ENCODE measurements around the gene POLRMT.
"Not testable (repeated sequence)": the region's sequence is repeated elsewhere in the genome, so short reads cannot be mapped to it uniquely, and the experiment has no call there.

The POLRMT gene

DNA sequence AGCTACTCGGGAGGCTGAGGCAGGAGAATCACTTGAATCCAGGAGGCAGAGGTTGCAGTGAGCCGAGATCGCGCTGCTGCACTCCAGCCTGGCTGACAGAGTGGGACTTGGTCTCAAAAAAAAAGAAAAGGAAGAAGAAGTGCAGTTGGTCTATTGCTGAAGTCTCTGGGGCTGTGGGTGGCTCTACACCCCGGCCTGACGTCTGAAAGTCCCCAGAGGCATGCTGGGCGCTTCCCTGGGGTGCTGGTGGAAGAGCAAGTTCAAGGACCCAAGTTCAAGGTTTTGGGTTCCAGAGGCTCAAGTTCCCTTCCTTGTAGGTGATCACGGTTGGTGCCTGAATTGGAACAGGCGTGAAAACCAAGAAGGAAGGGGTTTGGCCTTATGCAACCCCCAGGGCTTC lies 39.8 kb downstream of the POLRMT start:
- no peak for DNase-seq (ENCODE audit: low read depth in 2 of 2)

DNA sequence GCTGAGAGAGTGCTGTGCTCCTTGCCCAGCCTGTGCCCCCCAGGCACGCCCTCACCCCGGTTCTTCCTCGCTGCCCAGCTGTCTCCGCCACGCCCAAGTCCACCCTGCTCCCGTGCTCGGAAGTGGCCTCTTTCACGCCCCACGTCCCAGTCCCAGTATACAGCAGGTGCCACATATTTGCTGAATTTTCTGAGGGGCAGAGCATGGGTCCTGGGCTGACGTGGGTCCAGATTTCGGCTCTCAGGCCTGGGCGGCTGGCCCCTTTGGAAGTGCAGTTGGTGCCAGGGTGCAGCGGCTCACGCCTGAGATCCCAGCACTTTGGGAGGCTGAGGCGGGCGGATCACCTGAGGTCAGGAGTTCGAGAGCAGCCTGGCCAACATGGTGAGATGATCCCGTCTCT lies 40.3 kb downstream of the POLRMT start:
- DNase-seq (ENCODE audit: low read depth in 2 of 2): no peak

DNA sequence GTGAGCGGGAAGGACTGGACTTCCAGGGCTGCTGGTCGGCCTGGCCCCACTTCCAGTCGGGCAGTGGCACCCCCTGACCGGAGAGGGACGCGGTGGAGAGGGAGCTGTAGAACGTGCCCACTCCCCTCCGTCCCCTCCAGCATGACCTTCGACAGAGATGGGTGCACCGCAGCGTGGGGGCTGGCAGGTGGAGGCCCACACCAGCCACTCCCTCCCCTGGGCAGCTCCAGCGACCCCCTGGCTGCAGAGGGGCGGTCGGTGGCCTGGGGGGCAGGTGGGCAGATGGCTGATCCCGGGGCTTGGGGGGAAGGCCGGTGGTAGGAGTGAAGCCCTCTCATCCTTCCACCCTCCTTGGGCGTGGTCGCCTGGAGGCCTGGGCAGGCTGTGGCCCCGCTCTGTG lies 41.2 kb downstream of the POLRMT start:
- DNase-seq (ENCODE audit: low read depth in 2 of 2): no peak

DNA sequence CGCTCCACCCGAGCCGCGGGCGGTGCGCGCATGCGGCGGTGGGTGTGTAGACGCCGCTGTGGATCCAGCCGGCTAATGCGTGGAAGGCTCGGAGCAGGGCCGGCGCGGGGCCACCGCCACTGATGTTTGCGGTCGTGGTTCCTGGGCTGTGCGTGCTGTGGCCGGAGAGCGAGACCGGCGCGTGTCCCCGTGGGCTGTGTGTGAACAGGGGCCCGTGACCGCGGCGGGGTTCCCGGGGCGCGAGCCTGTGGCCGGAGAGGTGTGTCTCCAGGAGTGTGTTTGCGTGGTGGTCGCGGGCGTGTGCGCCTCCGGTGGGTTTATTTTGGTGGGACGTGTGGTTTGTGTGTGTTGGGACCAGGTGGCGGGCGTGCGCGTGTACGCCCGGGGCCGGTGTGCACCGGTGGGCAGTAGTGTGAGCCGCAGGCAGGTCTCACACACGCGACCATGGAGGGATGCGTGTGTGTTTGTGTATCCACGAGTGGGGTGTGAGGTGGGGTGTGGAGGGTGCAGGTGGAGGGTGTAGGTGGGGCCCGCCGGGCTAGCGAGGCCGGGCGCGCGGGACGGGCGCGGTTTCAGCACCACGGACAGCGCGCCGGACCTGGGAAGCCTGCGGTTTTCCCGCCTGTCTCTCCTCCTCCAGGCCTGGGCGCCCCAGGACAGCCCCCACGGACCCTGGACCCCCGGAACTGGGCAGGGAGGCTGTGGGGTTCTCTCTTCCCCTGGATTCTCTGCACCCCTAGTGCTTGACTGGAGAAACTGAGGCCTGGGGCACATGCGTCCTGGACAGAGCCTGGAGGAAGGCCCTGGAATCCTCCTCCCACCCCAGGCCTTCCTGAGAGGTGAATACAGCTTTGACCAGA lies 42.0 kb downstream of the POLRMT start:
- no peak for DNase-seq (ENCODE audit: low read depth in 2 of 2)

DNA sequence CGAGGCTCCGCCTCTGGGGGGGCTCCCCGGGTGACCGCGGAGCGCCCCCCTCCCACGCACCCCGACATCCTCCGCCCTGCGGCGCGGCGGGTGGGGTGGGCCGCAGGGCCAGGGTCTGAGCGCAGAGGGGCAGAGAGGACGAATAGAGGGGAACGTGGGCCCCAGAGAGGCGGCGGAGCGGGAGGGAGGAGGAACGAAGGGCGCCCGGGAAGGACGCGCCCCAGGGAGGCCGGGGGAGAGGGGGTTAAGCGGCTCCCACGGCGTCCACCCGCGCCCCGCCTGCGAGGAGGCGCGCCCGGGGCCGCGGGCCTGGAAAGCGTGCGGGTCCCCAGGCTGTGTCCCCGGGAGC lies 42.6 kb downstream of the POLRMT start:
- DNase-seq (ENCODE audit: low read depth in 2 of 2): no peak

DNA sequence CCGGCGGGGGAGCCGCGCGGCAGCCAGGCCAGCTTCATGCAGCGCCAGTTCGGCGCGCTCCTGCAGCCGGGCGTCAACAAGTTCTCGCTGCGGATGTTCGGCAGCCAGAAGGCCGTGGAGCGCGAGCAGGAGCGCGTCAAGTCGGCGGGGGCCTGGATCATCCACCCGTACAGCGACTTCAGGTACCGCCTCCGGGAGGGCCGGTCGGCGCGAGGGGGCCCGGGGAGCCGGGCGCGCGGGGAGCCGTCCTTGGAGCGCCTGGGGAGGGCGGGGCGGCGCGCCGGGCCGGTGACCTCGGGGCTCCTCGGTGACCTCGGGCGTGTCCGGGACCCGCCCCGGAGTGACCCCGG lies 43.0 kb downstream of the POLRMT start:
- DNase-seq (ENCODE audit: low read depth in 2 of 2): no peak

DNA sequence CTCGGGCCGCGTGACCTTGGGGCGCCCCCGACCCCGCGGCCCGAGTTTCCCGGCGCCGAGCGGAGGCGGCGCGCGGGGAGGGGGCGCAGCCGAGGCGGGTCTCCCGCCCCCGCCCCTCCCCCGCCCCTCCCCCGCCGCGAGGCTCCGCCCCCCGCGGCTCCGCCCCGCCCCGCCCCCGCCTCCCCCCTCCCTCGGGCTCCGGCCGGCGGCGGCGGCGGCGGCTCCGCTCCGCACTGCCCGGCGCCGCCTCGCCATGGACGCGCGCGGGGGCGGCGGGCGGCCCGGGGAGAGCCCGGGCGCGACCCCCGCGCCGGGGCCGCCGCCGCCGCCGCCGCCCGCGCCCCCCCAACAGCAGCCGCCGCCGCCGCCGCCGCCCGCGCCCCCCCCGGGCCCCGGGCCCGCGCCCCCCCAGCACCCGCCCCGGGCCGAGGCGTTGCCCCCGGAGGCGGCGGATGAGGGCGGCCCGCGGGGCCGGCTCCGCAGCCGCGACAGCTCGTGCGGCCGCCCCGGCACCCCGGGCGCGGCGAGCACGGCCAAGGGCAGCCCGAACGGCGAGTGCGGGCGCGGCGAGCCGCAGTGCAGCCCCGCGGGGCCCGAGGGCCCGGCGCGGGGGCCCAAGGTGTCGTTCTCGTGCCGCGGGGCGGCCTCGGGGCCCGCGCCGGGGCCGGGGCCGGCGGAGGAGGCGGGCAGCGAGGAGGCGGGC lies 43.5 kb downstream of the POLRMT start, which contains the start of gene HCN2:
Gene HCN2 (plus strand): TSS at position 189 of the 703 bp plus-strand sequence. CDS start 65 bp downstream, at position 254.
- DNase-seq (ENCODE audit: low read depth in 2 of 2): no peak

DNA sequence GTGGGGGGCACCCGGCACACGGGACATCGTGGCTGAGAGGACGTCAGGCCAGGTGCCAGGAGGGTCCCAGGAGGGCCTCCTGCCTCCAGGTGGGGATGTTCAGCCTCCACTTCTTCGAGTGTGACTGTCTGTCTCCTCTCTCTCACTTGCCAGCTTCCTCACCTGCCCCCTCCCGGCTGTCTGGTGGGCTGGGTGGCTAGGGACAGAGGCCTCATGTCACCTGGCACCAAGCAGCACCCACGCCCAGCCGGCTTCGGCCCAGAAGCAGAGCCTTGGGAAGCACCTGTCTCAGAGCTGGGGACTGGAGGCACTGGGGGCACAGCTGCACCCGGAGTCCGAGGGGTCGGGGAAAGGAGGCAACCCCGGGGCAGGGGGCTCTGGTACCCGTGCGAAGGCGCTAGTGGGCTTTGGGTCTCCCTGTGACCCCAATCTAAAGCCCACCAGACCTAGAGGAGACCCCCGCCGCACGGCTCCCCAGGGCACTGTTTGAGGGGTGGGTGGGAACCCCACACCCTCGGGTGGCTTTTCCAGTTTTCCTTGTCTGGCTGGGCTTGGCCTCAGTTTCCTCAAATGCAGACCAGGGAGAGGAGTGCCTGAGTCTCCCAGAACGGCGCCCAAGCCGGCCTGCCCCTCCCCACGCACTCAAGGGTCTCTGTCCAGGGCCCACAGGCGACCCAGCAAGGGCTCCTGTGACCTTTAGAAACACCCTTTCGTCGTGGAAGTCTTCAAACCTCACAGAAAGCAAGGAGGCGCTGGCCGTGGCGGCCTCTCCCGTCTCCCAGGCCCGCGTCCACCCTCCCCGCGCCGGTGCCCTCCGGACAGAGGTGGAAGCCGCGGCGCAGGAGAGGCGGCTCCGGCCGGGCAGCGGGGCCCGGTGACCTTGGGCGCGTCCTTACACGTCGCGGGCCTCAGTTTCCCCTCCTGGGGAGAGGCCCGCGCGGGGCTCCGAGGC lies 44.3 kb downstream of the POLRMT start:
- no peak for DNase-seq (ENCODE audit: low read depth in 2 of 2)

DNA sequence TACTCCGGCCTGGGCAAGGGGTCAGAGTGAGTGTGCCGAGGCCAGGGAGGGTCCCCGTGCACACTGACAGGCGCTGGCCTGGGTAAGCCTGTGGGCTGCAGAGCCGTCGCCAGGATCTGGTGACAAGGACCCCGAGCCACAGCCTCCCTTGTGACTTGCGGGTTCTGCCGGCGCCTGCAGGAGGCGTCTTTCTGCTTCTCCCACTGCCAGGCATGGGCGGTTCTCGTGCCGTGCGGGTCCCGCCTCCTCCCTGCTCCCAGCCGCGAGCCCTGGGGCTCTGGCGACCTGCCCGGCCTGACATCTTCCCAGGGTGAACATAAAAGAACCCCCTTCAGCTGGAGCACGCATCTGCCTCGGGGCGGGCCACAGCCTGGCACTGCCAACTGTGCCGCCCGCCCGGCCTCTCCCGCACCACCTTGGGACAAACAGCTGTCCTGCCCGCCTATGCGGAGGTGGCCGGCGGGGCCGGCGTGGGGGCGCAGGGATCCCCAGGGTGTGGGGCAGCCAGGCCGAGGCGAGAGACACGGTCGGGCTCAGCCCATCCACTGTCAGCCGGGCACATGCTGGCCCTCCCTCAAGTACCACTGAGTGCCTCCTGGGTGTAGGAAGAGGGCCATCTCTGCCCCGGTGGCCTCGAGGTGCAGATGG lies 45.1 kb downstream of the POLRMT start:
- DNase-seq (ENCODE audit: low read depth in 2 of 2): peak in 1 of 2 donors; percentile 38

DNA sequence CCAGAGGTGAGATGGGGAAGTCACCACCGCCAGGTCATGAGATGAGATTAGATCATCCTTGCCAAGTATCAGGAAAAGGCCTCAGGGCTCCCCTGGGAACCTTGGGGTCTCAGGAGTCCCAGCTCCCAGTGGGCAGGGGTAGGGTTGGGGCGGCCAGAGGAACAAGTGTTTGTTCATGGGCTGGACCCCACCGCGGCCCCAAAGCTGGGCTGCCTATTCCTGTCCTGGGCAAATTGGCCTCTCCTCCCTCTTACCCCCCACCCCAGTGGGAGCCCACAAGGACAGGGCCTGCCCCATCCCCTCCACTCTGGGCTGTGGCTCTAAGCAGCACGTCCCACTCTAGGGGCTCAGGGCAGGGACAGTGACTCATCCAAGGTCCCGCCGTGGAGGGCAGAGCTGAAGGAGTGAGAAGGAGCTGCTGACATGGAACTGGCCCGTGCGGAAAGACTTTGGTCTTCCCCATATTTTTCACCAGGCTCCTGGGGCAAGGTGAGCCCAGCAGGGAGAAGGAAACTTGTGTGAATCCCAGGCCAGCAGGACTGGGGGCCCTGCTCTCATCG lies 47.7 kb downstream of the POLRMT start:
- DNase-seq (ENCODE audit: low read depth in 2 of 2): no peak

DNA sequence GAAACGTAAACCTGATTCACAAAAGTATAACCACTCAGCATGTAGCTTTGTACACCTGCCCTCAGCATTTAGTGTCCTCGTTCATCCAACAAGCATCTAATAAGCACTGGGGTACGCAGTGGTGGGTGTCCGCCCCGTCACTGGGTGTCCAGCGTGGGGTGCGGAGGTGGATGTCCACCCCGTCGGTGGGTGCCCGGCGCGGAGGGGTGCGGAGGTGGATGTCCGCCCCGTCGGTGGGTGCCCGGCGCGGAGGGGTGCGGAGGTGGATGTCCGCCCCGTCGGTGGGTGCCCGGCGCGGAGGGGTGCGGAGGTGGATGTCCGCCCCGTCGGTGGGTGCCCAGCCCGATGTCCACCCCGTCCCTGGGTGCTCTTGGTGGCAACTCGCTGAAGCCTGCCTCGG lies 48.2 kb downstream of the POLRMT start:
- not testable (repeated sequence) for DNase-seq (ENCODE audit: low read depth in 2 of 2)

DNA sequence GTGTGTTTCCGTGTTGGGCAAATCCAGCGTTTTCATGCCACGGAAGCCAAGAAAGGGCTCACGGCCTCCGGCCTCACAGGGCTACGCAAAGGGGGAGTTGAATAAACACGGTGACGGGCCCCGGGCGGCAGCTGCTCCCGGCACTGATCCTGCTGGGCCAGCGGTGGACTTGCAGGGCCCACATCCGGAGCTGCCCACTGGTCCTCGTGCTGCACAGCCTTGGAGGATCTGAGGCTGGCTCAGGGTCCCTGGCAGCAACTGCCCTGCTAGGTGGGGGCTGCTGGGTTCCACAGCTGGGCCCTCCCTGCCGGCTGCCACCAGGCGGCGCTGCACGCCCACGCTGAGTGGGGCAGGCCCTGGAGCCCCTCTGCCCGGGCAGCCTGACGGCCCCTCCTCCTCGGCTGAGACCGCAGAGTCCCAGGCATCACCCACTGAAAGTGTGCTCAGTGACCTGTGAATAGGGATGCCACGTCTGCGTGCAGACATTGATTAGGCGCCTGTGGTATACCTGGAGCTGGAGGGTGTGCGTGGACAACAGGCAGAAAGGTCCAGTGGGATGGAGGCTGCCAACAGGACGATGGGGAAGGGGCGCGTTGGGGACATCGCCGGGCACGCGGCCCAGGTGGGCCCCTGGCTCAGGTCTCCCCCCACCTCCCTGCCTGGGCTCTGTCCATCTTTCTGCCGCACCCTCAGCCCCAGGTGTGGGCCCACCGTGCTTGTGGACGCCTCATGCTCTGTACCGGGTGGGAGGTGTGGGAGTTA lies 48.9 kb downstream of the POLRMT start:
- peak in 1 of 2 donors; percentile 40 for DNase-seq (ENCODE audit: low read depth in 2 of 2)

DNA sequence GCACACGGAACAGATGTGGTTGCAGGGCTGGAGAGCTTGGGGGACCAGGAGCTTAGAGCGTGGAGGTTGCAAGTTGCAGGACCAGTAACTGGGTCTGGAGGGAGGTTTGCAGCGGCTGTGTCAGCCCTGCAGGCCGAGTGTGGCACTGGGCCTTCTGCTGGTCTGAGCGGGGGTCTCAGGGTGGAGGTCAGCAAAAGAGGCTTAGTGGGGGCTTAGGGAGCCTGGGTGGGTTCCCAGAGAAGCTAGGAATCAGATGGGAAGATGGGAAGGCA lies 49.4 kb downstream of the POLRMT start:
- no peak for DNase-seq (ENCODE audit: low read depth in 2 of 2)

DNA sequence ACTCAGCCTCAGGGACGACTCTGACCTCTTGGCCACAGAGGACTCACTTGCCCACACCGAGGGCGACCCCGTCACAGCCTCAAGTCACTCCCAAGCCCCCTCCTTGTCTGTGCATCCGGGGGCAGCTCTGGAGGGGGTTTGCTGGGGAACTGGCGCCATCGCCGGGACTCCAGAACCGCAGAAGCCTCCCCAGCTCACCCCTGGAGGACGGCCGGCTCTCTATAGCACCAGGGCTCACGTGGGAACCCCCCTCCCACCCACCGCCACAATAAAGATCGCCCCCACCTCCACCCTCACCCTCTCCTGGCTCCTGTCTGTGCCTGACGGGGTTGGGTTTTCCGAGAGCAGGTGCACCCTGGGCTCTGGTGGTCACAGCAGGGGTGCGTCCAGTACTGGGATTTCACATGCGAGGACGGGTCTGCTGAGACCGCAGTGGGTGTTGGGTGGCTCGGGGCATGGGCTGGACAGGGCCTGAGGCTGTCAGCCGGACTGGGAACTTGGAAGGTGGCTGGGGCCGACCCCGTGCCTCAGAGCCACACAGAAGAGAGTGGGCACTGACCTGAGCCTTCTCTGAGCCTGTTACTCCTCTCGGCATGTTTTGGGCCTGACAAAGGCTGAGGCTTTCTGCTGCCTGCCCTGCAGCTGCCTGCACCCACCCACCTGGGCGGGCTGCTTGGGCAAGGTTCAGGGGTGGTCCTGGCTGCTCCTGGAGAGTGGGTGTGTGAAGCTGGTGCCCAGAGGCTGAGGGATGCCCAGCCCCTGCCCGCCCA lies 50.0 kb downstream of the POLRMT start:
- DNase-seq (ENCODE audit: low read depth in 2 of 2): no peak

DNA sequence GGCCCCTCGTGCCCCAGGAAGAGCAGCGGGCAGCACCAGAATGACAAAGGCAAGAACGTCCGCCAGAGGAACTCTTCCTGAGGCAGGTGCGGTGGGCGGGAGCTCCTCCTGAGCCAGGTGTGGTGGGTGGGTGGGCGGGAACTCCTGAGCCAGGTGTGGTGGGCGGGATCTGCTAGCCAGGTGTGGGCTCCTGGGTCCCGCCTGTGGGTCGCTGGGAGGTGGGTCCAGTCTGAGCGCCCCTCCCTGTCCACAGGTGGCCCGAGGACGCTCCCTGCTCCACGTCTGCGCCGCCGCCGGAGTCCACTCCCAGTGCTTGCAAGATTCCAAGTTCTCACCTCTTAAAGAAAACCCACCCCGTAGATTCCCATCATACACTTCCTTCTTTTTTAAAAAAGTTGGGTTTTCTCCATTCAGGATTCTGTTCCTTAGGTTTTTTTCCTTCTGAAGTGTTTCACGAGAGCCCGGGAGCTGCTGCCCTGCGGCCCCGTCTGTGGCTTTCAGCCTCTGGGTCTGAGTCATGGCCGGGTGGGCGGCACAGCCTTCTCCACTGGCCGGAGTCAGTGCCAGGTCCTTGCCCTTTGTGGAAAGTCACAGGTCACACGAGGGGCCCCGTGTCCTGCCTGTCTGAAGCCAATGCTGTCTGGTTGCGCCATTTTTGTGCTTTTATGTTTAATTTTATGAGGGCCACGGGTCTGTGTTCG lies 50.7 kb downstream of the POLRMT start:
- no peak for DNase-seq (ENCODE audit: low read depth in 2 of 2)

DNA sequence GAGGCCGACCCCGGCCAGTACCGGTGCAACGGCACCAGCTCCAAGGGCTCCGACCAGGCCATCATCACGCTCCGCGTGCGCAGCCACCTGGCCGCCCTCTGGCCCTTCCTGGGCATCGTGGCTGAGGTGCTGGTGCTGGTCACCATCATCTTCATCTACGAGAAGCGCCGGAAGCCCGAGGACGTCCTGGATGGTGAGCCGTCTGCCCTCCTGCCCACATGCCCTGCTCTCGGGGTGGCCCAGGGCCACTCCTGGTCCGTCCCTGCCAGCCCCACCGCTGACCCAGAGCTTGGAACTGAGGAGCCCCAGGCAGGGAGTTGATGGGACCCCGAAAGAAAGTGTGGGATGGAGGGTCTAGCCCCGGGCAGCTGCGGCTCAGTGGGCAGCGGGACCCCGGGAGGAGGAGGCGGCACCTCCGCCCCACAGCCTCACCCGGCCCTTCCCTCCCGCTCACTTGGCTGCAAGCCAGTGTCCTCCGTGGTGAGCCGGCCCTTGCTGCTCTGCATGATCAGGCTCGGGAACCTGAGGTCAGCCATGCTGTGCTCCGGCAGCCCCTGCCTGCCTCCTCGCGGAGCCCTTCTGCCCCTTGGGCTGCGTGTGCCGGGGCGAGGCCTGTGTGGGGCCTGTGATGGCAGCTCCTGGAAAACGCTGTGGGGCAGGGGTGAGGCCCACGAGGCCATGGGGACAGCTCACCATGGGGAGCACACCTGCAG lies 51.8 kb downstream of the POLRMT start:
- DNase-seq (ENCODE audit: low read depth in 2 of 2): no peak

DNA sequence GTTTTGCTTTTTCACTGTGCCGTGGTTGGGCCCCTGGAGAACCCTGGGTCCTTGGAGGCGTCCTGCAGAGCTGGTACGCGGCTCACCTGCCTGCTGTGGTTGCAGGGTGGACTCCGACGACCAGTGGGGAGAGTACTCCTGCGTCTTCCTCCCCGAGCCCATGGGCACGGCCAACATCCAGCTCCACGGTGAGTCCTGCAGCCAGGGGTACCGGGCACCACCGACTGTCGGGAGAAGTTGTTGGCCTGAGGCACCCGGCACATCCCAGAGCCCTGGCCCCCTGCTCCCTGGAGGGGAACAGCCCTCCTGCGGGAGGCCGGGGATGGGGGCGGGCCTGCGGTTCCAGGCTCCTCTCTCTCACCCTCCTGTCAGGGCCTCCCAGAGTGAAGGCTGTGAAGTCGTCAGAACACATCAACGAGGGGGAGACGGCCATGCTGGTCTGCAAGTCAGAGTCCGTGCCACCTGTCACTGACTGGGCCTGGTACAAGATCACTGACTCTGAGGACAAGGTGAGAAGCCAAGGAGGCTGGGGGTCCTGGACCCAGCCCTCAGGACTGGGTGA lies 53.0 kb downstream of the POLRMT start:
- DNase-seq (ENCODE audit: low read depth in 2 of 2): no peak

DNA sequence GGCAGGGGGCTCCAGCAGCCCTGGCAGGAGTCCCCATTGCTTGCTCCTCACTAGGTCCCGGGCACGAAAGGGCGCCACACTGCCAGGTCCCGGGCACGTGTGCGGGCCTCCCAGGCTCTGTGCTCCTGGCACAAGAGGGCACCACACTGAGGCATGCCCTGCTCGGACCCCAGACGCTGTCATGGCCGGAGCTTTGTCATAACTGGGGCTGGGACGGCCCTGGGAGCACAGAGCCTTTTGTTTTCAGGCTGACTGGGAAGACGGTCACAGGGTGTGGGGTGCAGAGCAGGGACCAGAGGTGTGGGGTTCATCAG lies 53.5 kb downstream of the POLRMT start:
- DNase-seq (ENCODE audit: low read depth in 2 of 2): no peak

Measured in stimulated activated CD4-positive, alpha-beta T cell treated with anti-CD3 and anti-CD28 coated beads, Interleukin-1b, Interleukin-23, amount 100 ng/mL, for 1 hour (primary cell).